NT2/D1 (cell line): ENCODE results near the gene KIF1B.

ENCODE experiments used
- SUZ12 ChIP-seq: IDR thresholded peaks from 2 replicates; pipeline ENCODE4 v1.6.1; 2011; ENCODE audit not compliant: insufficient read length, insufficient read depth; ENCODE audit errors: extremely low read depth
- YY1 ChIP-seq: IDR thresholded peaks from 2 replicates; pipeline ENCODE4 v1.6.1; 2011; ENCODE audit not compliant: insufficient read length, insufficient read depth
- ZNF274 ChIP-seq: IDR thresholded peaks from 2 replicates; pipeline ENCODE4 v1.6.1; 2011; ENCODE audit warnings: mild to moderate bottlenecking, low read depth, low read length

GRCh38 chr1:10236405-10237156 lies 26.2 kb downstream of the KIF1B start:
- TF ChIP-seq YY1 (no peak), SUZ12 (no peak), ZNF274 (no peak)
